GM18907 (cell line): Measurements from ENCODE around the gene ZBTB7C.

ENCODE experiments used
- ATAC-seq: cut with Tn5 transposase; IDR thresholded peaks from one replicate; pipeline ENCODE4 v1.9.1; 2021; ENCODE audit warnings: mild to moderate bottlenecking, moderate library complexity; ENCODE audit not compliant: unreplicated experiment

The ZBTB7C gene

GRCh38 chr18:48104705-48105104 lies 304.5 kb downstream of the ZBTB7C start:
- no peak for ATAC-seq

GRCh38 chr18:48100651-48101165 lies 308.5 kb downstream of the ZBTB7C start:
- ATAC-seq, result no peak

DNA sequence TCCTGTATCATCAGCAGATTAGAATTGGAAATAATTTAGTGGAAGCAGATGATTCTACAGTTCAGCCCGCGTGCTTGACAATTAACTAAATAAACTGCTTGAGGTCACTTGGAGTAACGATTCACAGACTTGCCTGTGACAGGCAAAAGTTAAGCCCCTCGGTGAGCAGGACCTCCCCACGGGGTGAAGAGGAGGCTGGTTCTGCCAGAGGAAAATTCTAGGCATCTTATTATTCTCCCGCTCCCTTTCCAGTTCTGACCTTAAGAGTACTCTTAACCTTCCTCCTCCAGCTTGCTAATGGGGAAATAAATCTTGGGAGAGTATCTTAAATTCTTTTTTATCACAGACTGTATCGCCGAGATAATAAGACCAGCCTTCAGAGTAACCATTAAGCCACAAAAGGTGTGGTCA lies 309.0 kb downstream of the ZBTB7C start:
- no peak for ATAC-seq

DNA sequence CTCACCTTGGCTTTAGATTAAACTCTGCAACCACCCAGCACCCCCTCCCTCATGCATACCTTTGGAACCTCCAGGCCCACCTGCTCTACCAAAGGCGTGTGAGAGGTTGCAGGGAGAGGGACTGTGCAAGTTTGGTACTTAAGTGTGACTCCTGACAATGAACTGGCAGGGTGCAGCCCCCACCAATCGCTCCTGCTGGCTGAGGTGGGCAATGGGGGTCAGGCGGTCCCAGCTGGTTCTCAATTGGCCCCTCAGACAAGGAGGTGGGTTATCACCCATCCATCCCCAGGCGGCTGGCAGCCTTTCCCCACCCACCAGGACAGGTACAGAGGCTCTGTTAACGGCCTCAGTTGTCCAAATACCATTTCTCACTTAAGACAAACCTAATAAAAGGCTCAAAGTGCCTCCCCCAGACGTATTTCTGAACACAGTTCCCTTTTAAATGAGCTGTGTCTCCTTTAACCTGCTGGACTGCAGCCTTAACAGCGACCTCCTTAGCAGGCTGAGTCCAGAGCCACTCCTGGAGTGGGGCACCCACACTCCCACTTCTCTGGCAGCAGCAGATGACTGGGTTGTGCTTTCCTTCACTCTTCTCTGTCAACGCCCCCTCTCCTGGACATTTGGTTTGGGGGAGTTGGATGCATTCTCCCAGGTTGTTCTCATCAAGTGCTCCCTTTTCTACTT lies 309.6 kb downstream of the ZBTB7C start:
- ATAC-seq, result no peak

DNA sequence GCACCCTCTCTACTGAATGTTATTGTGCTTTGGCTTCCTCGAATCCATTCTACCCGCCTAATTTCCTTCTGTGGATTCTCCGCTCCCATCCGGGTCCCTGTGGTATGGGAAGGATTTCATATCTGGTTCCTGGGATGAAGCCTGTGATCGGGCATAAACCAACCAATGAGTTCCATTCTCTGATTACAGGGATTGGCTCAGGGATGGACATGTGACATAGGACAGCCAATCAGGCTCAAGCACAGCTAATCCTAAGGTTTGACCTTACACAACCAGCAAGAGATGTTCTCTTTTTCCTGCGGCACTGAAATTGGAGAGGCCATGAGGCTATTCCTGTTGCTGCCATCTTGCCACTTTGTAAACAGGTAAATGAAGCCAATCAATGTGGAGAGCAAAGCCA lies 310.6 kb downstream of the ZBTB7C start:
- no peak for ATAC-seq

GRCh38 chr18:48098007-48098406 lies 311.2 kb downstream of the ZBTB7C start:
- ATAC-seq, result no peak

DNA sequence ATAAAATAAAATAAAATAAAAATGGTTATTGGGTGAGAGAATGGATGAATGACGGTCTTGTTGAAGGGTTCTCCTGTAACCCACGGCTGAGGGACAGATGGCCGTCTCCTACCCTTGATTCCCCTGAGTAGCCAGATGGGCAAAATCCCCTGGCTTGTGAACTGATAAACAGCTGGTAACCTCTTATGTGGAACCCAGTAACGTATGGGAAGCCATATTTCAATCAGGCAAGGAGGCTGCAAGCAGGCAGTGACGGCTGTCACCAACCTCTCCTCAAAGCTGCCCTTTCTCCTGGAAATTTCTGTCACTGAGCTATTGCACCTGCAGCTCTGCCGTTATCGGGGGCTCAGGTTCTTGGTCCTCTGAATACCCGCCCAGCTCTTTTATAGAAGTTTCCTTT lies 313.5 kb downstream of the ZBTB7C start:
- no peak for ATAC-seq

DNA sequence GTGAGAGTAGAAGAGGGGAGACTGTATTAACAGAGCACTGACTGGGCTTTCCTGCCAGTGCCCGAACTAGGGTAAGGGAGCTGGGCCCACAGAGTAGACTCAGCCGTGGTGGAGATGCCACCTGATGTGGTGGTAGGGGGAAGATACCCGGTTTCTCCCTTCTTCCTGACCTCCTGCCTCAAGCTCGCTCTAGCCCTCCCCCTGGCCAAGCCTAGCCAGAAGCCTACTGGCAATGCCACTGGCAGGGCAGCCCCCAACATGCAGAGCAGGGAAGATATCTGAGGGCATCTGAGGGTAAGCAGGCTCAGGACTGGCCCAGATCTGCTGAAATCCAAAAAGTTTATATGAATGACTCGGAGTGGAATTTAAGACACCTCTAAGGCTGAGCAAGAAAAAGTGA lies 316.1 kb downstream of the ZBTB7C start:
- ATAC-seq, result no peak

DNA sequence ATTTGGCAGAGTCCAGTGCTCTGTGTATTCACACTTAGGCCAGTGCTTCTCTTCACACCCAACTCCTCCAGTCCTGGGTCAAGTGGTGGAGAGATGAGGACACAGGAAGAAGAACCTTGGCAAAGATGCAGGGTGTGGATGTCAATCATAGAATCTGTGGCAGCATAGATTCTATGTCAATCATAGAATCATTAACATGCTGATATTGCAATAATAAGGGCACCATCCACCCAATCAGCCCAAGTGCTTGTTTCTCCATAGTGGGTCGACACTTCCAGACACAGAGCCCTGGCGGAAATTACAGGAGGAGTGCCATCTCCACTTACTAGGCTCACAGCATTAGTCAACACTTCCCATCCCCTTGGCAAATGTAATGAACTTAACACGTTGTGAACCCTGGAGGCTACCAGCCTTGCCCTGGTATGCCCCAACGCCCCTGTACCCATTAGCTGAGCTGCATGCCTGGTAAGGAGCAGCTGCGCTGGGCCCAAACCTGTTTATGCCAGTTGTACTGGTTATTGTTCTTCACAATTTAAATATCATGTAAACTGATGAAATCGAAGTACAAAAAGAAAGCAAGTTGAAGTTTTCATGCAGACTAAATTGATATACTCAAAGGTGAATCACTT lies 317.2 kb downstream of the ZBTB7C start:
- no peak for ATAC-seq

- ATAC-seq, result no peak
These were observed 318.5 kb downstream of the ZBTB7C start for GRCh38 chr18:48090702-48091101.

DNA sequence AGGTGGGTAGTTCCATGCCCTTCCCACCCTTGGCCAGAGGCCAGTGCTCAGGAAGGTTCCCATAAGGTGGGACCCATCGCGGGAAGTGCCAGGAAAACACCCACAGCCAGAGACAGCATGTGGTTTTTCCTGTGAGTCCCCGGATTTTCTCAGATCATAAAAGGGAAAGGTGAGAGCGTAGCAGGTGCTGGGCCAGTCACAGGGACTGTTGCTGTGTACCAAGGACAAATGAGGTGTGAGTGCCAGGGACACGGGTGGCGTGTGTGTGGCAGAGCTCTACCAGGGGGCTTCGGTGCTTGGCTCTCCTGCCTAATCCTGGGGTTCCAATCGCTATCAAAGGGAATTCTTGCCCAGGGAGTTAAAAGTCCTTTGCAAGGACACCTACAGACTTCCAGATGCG lies 319.2 kb downstream of the ZBTB7C start:
- no peak for ATAC-seq

DNA sequence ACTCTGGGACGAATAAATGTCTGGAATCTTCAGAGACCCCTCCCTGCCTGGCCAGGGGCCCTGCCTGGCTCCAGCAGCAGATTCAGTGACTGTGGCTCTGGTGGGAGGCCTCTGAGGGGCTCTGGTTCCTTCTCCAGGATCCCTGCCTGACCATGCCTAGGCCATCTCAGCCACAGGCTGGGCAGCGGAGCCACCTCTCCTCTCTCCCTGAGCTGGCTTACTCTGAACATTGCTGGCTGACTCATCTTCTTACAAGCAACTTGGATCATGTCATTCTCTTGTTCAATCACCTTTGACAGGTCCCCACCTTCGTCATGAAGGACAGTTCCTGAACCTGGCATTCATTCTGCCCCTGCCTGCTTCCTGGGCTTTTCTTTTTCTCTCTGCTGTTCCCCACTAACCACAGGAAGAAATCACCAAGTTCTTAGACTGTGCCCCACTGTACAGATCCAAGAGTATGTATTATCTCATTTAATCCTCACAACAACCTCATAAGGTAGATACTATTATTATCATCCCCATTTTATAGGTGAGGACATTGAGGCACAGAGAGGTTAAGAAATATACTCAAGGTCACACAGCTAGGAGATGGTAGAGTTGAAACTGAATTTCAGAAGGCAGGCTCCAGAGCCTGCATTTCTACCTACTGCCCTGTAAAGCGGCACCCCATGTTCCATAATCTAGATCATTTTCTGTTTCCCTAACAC lies 323.2 kb downstream of the ZBTB7C start:
- ATAC-seq, result no peak

GRCh38 chr18:48084858-48085257 lies 324.3 kb downstream of the ZBTB7C start:
- ATAC-seq, result no peak

DNA sequence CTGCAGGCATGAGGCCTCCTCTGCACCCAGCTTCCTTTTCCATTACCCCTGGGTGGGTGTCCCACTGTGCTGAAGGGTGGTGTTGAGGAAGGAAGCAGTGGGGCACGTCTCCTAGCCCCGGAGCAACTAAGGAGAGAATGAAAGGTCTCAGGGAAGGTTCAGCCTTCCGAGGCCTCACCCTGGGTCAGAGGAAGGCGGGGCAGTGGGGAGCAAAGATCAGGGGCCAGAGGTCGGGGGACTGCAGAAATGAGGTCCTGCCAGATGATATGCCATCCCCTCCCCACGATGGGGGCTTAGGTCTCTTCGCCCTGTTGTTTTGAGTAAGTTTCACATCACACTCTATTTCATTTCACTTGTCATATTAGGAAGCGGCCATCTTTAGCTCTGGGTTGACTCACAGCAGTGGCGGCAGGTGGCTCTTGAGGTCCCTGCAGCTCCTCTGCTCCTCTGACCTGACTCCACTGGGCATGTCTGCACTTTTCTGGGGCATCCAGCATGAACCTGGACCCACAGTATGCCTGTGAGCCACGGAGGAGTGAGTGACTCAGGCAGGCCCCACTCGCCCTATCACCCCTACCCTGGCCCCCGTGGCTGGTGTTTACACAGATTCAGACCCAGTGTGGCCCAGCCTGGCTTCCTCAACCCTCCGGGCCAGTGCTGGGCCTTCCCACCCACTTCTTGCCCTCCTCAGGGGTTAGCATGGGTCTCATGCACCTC lies 325.0 kb downstream of the ZBTB7C start:
- no peak for ATAC-seq

- ATAC-seq, result no peak
These were observed 328.6 kb downstream of the ZBTB7C start for GRCh38 chr18:48080546-48080945.

GRCh38 chr18:48079885-48080284 lies 329.3 kb downstream of the ZBTB7C start:
- ATAC-seq, result no peak

DNA sequence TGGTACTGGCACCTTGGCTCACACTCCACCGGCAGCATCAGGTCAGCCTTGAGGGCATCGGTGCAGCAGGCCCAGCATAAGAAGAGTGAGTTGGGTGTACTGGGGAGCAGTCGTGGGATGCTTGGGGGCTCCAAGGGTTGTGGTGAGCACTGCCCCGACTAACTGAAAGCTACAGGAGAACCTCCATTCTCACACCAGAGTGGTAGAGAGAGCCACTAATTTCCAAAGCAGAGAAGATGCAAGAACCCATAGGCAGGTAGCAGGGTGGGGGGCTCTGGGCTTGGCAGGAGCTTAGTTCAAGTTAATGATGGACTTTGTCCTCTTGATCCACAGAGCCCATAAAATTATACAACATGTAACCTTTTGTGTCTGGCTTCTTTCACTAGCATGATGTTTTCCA lies 330.7 kb downstream of the ZBTB7C start:
- ATAC-seq, result no peak

- no peak for ATAC-seq
These were observed 331.9 kb downstream of the ZBTB7C start for GRCh38 chr18:48077291-48077690.

DNA sequence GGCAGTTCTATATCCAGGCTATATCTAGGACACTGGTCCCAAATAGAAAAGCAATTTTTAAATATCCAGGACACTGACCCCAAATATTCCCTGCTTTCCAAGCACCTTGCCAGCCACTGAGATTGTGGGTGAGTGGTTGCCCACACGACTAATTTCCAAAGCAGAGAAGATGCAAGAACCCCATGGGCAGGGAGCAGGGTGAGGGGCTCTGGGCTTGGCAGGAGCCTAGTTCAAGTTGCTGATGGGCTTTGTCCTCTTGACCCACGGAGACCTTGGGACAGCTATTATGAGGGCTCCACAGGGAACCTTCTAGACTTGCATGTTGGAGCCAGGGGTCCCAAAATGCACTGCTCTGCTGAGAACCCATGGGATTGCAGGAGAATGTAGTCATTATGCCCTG lies 332.7 kb downstream of the ZBTB7C start:
- ATAC-seq, result no peak

DNA sequence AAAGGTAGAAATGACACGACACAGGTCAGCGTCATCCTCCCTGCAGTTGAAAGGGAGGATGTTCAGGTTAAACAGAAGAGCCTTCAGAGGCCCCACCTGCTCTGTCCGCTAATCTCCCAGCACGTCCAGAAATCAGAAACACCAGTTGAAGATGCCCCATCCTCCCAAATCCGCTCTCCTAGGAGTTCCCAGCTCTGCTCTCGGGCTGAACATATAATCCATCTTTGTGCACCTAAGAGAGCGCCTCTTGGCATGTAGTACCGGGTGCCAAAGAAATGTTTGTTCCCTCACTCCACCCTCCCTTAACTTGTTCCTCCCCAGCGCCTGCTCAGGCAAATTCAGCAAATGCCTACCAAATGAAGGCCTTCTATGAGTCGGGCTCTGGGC lies 333.5 kb downstream of the ZBTB7C start:
- no peak for ATAC-seq

DNA sequence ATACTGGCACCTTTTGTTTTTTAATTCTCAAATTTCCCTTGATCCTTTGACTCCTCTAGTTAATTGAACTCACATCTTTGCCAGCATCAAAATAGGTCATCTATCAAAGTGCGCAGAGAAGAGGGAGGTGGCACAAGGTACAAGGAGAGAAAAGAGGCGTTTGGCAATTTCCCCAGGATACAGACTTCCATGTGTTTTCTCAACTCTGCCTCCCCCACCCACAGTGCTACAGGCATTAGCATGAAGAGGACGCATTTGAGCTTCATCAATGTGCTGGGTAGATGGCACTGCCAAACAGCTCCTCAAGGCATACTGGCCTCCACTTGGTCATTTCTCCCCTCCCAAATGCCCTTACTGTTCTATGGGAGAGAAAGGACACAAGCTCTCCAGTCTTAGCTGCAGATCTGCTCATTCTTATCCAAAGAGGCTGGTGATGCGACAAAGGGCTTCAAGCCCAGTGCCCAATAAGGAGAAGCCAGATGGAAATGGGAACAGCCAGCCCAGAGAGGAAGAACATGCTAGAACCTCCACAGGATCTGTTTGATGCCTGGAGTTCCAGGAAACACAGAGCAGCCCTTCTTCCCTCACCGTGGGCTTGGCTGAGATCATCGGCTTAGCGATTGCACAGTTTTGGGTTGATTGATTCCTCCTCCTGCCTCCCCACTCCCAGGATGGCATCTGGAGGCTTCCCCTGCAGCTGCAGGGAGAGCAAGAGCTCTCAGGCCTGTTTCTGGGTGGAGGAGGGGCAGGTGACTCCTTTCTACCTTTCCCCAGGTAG lies 334.1 kb downstream of the ZBTB7C start:
- no peak for ATAC-seq
